HepG2 (cell line): Measurements from ENCODE around the gene ABCA2. TPM values are rescaled to one million over a fixed set of nuclear protein-coding genes. Genes with fewer than 3 reads are reported as not detected.

Source experiments
- ATAC-seq: fragments of 200-7000 bp; cut with Tn5 transposase; 3 replicates; pipeline ENCODE4 v1.9.1; 2020; ENCODE audit warnings: mild to moderate bottlenecking, moderate library complexity
- BruUV-seq: library from RNA; stranded (reverse); fragments of 400-500 nt; replicated peaks from 2 replicates; lab custom pipeline; 2021; lab: Mats Ljungman, UMichigan
- CTCF ChIA-PET: fragments of 300-600 bp; formaldehyde crosslinking; extraction: SDS; loops from one replicate; lab custom pipeline; 2021; ENCODE audit warnings: low total read pairs, inconsistent platforms, low intra/inter-chr PET ratio; lab: Yijun Ruan, JAX
- POLR2A ChIA-PET: fragments of 350-600 bp; sonication (Branson Sonifier 250); formaldehyde crosslinking; loops from one replicate; lab custom pipeline; 2020; ENCODE audit warnings: antibody characterized with exemption, inconsistent platforms; lab: Yijun Ruan, JAX
- DNase-seq: peaks from one replicate; pipeline ENCODE4 v3.0.0-alpha.2; 2015; ENCODE audit warnings: low spot score
- FAIRE-seq: peaks from 3 replicates; lab custom pipeline; 2011; peaks lifted over from hg19 to GRCh38; lab: Jason Lieb, UNC
- H2AFZ ChIP-seq: one replicate; pipeline ENCODE4 v1.6.1; 2011; ENCODE audit warnings: low read length, inconsistent platforms
- H3K27ac ChIP-seq: fragments of 300-600 bp; 3 replicates; pipeline ENCODE4 v1.8.0; 2011; ENCODE audit warnings: mixed run types, mild to moderate bottlenecking, mixed read lengths, low read length, inconsistent platforms; ENCODE audit not compliant: insufficient read depth; ENCODE audit errors: extremely low read length
- H3K27me3 ChIP-seq, 2 experiments: fragments of 200-600 bp in 1 of 2; 2 replicates in 1 of 2; 3 replicates in 1 of 2; pipeline versions ENCODE4 v1.6.0 to v1.8.0; 2011; ENCODE audit warnings: low read length in 2 of 2, mild to moderate bottlenecking in 2 of 2, moderate library complexity in 2 of 2, inconsistent platforms in 1 of 2; ENCODE audit not compliant: insufficient read depth in 2 of 2, control insufficient read depth in 1 of 2
- H3K36me3 ChIP-seq, 2 experiments: fragments of 200-600 bp in 1 of 2; replicated peaks in 1 of 2; 2 replicates in 1 of 2; 3 replicates in 1 of 2; pipeline versions ENCODE4 v1.5.1 to v1.8.0; 2011; ENCODE audit warnings: low read length in 2 of 2, inconsistent platforms in 1 of 2; ENCODE audit not compliant: insufficient read depth in 2 of 2, control insufficient read depth in 1 of 2
- H3K4me1 ChIP-seq: 2 replicates; pipeline ENCODE4 v1.5.1; 2012; ENCODE audit warnings: low read length, inconsistent platforms; ENCODE audit not compliant: insufficient read depth
- H3K4me2 ChIP-seq: 2 replicates; pipeline ENCODE4 v1.6.0; 2011; ENCODE audit warnings: low read depth, low read length, inconsistent platforms
- H3K4me3 ChIP-seq, 3 experiments: fragments of 200-600 bp in 1 of 3; sonication (generic), shearing (Covaris generic) in 1 of 3; replicated peaks in 1 of 3; 2 replicates each; pipeline ENCODE4 v1.5.1; 2011 to 2016; ENCODE audit warnings: low read length in 3 of 3, inconsistent platforms in 2 of 3, low read depth in 2 of 3, mild to moderate bottlenecking in 2 of 3, control low read depth in 1 of 3, mixed read lengths in 1 of 3; ENCODE audit not compliant: insufficient read depth in 1 of 3
- H3K79me2 ChIP-seq: one replicate; pipeline ENCODE4 v1.6.1; 2011; ENCODE audit warnings: low read length, inconsistent platforms; ENCODE audit not compliant: insufficient read depth
- H3K9ac ChIP-seq: 2 replicates; pipeline ENCODE4 v1.6.0; 2011; ENCODE audit warnings: mild to moderate bottlenecking, low read depth, low read length, inconsistent platforms; ENCODE audit not compliant: insufficient read depth
- H3K9me3 ChIP-seq: 2 replicates; pipeline ENCODE4 v1.5.1; 2012; ENCODE audit warnings: mild to moderate bottlenecking, low read length
- H4K20me1 ChIP-seq: 2 replicates; pipeline ENCODE4 v1.6.0; 2011; ENCODE audit warnings: inconsistent platforms, mild to moderate bottlenecking, low read length, moderate library complexity; ENCODE audit not compliant: insufficient read depth
- CREBL2 ChIP-seq: sonication (generic); formaldehyde crosslinking; IDR thresholded peaks from 2 replicates; pipeline ENCODE4 v1.8.1; 2023; ENCODE audit warnings: missing genetic modification reagents, mild to moderate bottlenecking, borderline replicate concordance
- FOXP4 ChIP-seq: sonication (generic); formaldehyde crosslinking; IDR thresholded peaks from 2 replicates; pipeline ENCODE4 v1.4.0; 2020; ENCODE audit warnings: missing genetic modification reagents
- HMG20A ChIP-seq: IDR thresholded peaks from 2 replicates; pipeline ENCODE4 v1.6.1; 2016; ENCODE audit warnings: borderline replicate concordance
- SNRNP70 ChIP-seq: fragments of 200-400 bp; formaldehyde crosslinking; IDR thresholded peaks from 2 replicates; pipeline ENCODE4 v1.6.1; 2017; ENCODE audit warnings: mild to moderate bottlenecking, low read depth, low read length, moderate library complexity
- SP1 ChIP-seq, 2 experiments: fragments of 450-650 bp in 1 of 2; sonication (generic) in 1 of 2; formaldehyde crosslinking in 1 of 2; IDR thresholded peaks; 2 replicates each; pipeline versions ENCODE4 v1.4.0 to v1.6.1; 2016 to 2020; ENCODE audit warnings: missing genetic modification reagents in 1 of 2
- TIGD3 ChIP-seq: sonication (generic); formaldehyde crosslinking; IDR thresholded peaks from 2 replicates; pipeline ENCODE4 v1.5.1; 2020; ENCODE audit warnings: mild to moderate bottlenecking, missing genetic modification reagents, borderline replicate concordance
- ZMAT5 ChIP-seq: sonication (generic); formaldehyde crosslinking; IDR thresholded peaks from 2 replicates; pipeline ENCODE4 v1.5.0; 2020; ENCODE audit warnings: mild to moderate bottlenecking, low read depth, missing genetic modification reagents, borderline replicate concordance
- ZNF292 ChIP-seq: sonication (generic); formaldehyde crosslinking; IDR thresholded peaks from 2 replicates; pipeline ENCODE4 v1.8.1; 2022; ENCODE audit warnings: mild to moderate bottlenecking, low read depth, missing genetic modification reagents, borderline replicate concordance
- WGBS: methylation state at CpG from one replicate; pipeline ENCODE4 v1.1.6; 2017; ENCODE audit warnings: low lambda C conversion rate; 5-methylcytosine and 5-hydroxymethylcytosine counted together
- in situ Hi-C: cut with HindIII; loops from 2 replicates; pipeline ENCODE4 v1.10.0; 2017; ENCODE audit warnings: low pct_unique_long_range_greater_than_20kb; ENCODE audit not compliant: extremely low pct_ligation_motif_present
- intact Hi-C: fragments of 100-400 bp; cut with micrococcal nuclease; formaldehyde crosslinking; loops from one replicate; pipeline ENCODE4 v1.10.0; 2022; ENCODE audit not compliant: unreplicated experiment
- polyA plus RNA-seq, 8 experiments: library from polyadenylated mRNA; depleted of rRNA in 3 of 8; stranded (reverse) in 7 of 8; unstranded in 1 of 8; fragments of >200 nt; fragmentation: Illumina TruSeq in 4 of 8; extraction: Trizol in 4 of 8; gene quantifications; 2 replicates each; pipeline versions ENCODE4 v1.2.1 to v1.2.3, GENCODE V29; 2011 to 2016; ENCODE audit warnings: low read depth in 4 of 8, missing spikeins in 1 of 8, mixed read lengths in 1 of 8; ENCODE audit not compliant: insufficient read depth in 1 of 8
- total RNA-seq, 5 experiments: library from RNA; depleted of rRNA; stranded (reverse); fragments of >200 nt; fragmentation: Illumina TruSeq; extraction: Trizol; gene quantifications; 2 replicates each; pipeline ENCODE4 v1.2.3, GENCODE V29; 2016; ENCODE audit warnings: low read depth in 1 of 5

ABCA2 gene
- total and polyA plus RNA-seq, 2 of the 13 experiments (the other 11 are each of a cell fraction or from before 2014, with no cell fraction given): 2.9 to 19.2 TPM

- no peaks in the 10 kb centered on the region for H4K20me1 ChIP-seq
- BruUV-seq: no TSS peak
- no peaks in the 10 kb centered on the region for H3K79me2 ChIP-seq
- no peaks in the 10 kb centered on the region for H3K27me3 ChIP-seq
- ATAC-seq (no peak), DNase-seq (no peak), FAIRE-seq (no peak)
- intact Hi-C loops: no loop called here
- 98% methylated on average over 38 of the region's 45 CpGs for WGBS
- no peak overlapping the region for H3K9ac ChIP-seq
- H3K9me3 ChIP-seq: no peaks in the 10 kb centered on the region
- ChIA-PET CTCF (no interaction called here), POLR2A (no interaction called here)
- TF ChIP-seq FOXP4 (CRISPR knock-in tag) (no peak), SP1 (IDR thresholded peaks at IDR 0.05) (no peak), SP1 (CRISPR knock-in tag; IDR thresholded peaks at IDR 0.05) (no peak)
- no peak overlapping the region for H3K27ac ChIP-seq
- peaks cover 1 to 2% of the 10 kb centered on the region in 2 experiments; a peak in 1 of 5 replicates for H3K36me3 ChIP-seq
- H3K4me3 ChIP-seq: no peak overlapping the region
- H3K4me1 ChIP-seq: peaks cover 17% of the 10 kb centered on the region
- no peak overlapping the region for H2AFZ ChIP-seq
- in situ Hi-C loops: no loop called here
- no peak overlapping the region for H3K4me2 ChIP-seq
These were observed 10.1 kb downstream of the ABCA2 start for GRCh38 chr9:137017791-137018497.

GRCh38 chr9:137017071-137017470, 11.0 kb downstream of the ABCA2 start:
- Histone ChIP-seq H3K9ac (no peak overlapping the region), H3K36me3 (peaks cover 1 to 2% of the 10 kb centered on the region in 2 experiments; a peak in 1 of 5 replicates), H3K4me3 (no peak overlapping the region), H3K4me1 (peaks cover 8% of the 10 kb centered on the region), H3K27me3 (no peaks in the 10 kb centered on the region), H3K4me2 (no peak overlapping the region), H3K27ac (no peak overlapping the region), H4K20me1 (no peaks in the 10 kb centered on the region), H2AFZ (no peak overlapping the region), H3K79me2 (no peaks in the 10 kb centered on the region), H3K9me3 (no peaks in the 10 kb centered on the region)
- in situ Hi-C loops (no loop called here), intact Hi-C loops (no loop called here)
- no peak for ATAC-seq
- no peak for DNase-seq
- ChIA-PET CTCF (no interaction called here), POLR2A (no interaction called here)
- WGBS: 100% methylated on average over 15 of the region's 28 CpGs
- BruUV-seq: no TSS peak
- FAIRE-seq: no peak
- no peak for TF ChIP-seq CREBL2
- no peak for TF ChIP-seq ZNF292 (CRISPR knock-in tag)
- TF ChIP-seq ZMAT5 (CRISPR knock-in tag): no peak
- TF ChIP-seq TIGD3 (CRISPR knock-in tag): no peak
- TF ChIP-seq HMG20A: no peak
- TF ChIP-seq SNRNP70: no peak
